Activated B cell treated with CpG ODN at 0.5 μM for 24 hours (primary cell): ENCODE results near the gene PRMT2. TPM values are rescaled to one million over a fixed set of nuclear protein-coding genes. Genes with fewer than 3 reads are reported as not detected.

Experiments
- ATAC-seq: fragments of 200-7000 bp; cut with Tn5 transposase; one replicate; pipeline ENCODE4 v1.10.0; 2021; ENCODE audit warnings: low read depth, mild to moderate bottlenecking, moderate library complexity
- CTCF ChIA-PET: fragments of 350-600 bp; sonication (Branson Sonifier 250); formaldehyde crosslinking; loops from one replicate; lab custom pipeline; 2021; ENCODE audit warnings: antibody characterized with exemption; lab: Charles Lee
- POLR2A ChIA-PET: fragments of 350-600 bp; sonication (Branson Sonifier 250); formaldehyde crosslinking; loops from one replicate; lab custom pipeline; 2021; ENCODE audit warnings: antibody characterized with exemption; lab: Charles Lee
- DNase-seq: peaks from one replicate; pipeline ENCODE4 v3.0.0; 2022
- H3K27ac Mint-ChIP-seq: one replicate; pipeline ENCODE4 v1.8.0; 2020; ENCODE audit warnings: mixed read lengths
- H3K27me3 Mint-ChIP-seq: one replicate; pipeline ENCODE4 v1.8.0; 2021; ENCODE audit warnings: mixed read lengths
- H3K36me3 Mint-ChIP-seq: one replicate; pipeline ENCODE4 v1.8.0; 2021; ENCODE audit warnings: low read depth, mixed read lengths
- H3K4me1 Mint-ChIP-seq: one replicate; pipeline ENCODE4 v1.8.0; 2021; ENCODE audit warnings: mixed read lengths
- H3K4me3 Mint-ChIP-seq: one replicate; pipeline ENCODE4 v1.8.0; 2020; ENCODE audit warnings: mild to moderate bottlenecking, mixed read lengths
- H3K9me3 Mint-ChIP-seq: one replicate; pipeline ENCODE4 v1.8.0; 2020; ENCODE audit warnings: mixed read lengths
- intact Hi-C: fragments of 100-400 bp; cut with micrococcal nuclease; formaldehyde crosslinking; loops from one replicate; pipeline ENCODE4 v1.15.1; 2024
- total RNA-seq: library from RNA; stranded (reverse); gene quantifications from 2 replicates; pipeline ENCODE4 v1.2.3, GENCODE V29; 2022
- TF ChIP-seq, protein P1 (sequence below): fragments of 200-600 bp; IDR thresholded peaks from one replicate; pipeline ENCODE4 v1.8.0; 2022; ENCODE audit warnings: antibody characterized with exemption, mild to moderate bottlenecking

PRMT2 gene
- total RNA-seq, 1 donor from 2014 or later, result 48.5 TPM

DNA sequence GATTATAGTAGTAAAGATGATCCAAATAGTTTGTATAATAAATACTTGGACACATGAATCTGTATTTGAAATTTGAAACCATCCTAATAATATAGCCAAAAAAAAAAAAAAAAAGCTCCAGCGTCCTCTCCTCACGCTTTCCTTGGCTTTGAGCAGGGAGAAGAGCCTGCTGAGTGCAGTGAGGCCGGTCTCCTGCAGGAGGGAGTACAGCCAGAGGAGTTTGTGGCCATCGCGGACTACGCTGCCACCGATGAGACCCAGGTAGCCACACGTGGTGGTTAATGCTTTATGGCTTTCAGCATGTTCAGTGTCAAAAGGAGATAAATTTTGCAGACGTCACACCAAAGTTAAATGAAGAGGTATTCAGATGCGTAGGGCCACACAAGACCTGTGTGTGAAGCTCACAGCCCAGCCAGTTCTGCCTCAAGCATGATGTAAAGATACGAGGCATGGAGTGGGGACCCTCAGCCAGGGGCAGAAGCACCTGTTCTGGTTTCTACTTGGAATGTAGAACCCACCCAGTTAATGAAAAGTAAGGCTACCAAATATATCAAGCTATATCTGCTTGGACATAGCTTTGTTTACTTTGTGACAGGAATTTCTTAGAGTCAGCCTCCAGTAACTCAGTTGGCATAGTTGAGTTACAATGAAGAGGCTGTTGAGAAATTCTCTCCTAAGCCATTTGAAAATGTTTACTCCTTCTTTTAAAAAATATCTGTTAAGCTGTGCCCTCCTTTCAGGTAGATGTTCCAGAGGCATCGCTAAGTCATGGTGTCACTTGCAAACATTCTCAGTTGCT lies 8.1 kb downstream of the PRMT2 start:
- DNase-seq, result no peak
- ChIA-PET CTCF (no interaction called here), POLR2A (no interaction called here)
- intact Hi-C loops, result no loop called here
- H3K4me1 Mint-ChIP-seq, result peaks cover 14% of the 10 kb centered on the region
- no peak overlapping the region for H3K4me3 Mint-ChIP-seq
- no peak overlapping the region for H3K27ac Mint-ChIP-seq
- H3K27me3 Mint-ChIP-seq, result no peaks in the 10 kb centered on the region
- no peak for ATAC-seq
- peaks cover 75% of the 10 kb centered on the region for H3K36me3 Mint-ChIP-seq
- no peaks in the 10 kb centered on the region for H3K9me3 Mint-ChIP-seq
- TF ChIP-seq, protein P1, sequence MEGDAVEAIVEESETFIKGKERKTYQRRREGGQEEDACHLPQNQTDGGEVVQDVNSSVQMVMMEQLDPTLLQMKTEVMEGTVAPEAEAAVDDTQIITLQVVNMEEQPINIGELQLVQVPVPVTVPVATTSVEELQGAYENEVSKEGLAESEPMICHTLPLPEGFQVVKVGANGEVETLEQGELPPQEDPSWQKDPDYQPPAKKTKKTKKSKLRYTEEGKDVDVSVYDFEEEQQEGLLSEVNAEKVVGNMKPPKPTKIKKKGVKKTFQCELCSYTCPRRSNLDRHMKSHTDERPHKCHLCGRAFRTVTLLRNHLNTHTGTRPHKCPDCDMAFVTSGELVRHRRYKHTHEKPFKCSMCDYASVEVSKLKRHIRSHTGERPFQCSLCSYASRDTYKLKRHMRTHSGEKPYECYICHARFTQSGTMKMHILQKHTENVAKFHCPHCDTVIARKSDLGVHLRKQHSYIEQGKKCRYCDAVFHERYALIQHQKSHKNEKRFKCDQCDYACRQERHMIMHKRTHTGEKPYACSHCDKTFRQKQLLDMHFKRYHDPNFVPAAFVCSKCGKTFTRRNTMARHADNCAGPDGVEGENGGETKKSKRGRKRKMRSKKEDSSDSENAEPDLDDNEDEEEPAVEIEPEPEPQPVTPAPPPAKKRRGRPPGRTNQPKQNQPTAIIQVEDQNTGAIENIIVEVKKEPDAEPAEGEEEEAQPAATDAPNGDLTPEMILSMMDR, result no peak

DNA sequence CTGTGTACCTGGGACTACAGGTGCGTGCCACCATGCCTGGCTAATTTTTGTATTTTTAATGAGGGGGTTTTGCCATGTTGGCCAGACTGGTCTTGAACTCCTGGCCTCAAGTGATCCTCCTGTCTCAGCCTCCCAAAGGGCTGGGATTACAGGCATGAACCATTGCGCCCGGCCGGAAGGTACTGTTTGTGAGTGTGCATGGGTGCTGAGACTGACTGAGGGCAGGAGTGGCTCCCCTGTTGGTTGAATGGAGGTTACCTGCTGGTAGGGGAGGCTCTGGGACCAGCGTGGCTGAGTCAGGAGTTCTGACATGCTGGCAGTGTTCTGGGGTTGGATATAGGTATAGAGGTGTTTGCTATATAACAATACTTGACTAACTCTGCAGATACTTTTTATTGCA lies 10.4 kb downstream of the PRMT2 start:
- CTCF ChIA-PET, result no interaction called here
- H3K4me3 Mint-ChIP-seq, result no peak overlapping the region
- TF ChIP-seq, protein P1, result no peak
- no peaks in the 10 kb centered on the region for H3K27me3 Mint-ChIP-seq
- DNase-seq (no peak), ATAC-seq (no peak)
- H3K36me3 Mint-ChIP-seq, result peaks cover 87% of the 10 kb centered on the region
- POLR2A ChIA-PET, result no interaction called here
- no peaks in the 10 kb centered on the region for H3K9me3 Mint-ChIP-seq
- H3K27ac Mint-ChIP-seq, result no peak overlapping the region
- intact Hi-C loops, result no loop called here
- H3K4me1 Mint-ChIP-seq, result no peaks in the 10 kb centered on the region

DNA sequence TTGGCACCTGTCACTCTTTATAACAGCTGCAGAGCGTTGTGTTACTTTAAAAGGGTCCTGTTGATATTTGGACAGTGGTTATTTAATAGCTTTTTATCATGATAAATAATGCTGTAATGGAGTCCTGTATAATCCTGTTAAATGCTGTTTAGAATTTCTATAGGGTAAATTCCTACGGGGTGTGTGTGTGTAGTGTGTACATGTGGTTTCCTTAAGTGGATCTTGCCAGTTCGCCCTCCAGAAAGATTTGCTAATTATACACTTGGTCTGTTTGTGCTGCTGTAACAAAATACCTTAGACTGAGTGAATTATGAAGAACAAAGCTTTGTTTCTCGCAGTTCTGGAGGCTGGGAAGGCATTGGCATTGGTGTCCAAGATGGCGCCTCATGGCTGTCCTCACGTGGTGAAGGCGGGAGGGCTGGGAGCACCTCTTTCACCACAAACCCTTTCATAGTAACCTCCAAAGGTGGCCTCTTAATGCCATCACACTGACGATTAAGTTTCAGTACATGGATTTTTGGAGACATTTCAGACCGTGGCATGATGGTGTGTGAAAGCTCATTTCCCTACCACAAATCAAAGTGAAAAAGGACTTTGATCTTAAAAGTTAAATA lies 11.2 kb downstream of the PRMT2 start:
- Mint-ChIP-seq H3K27me3 (no peaks in the 10 kb centered on the region), H3K4me1 (no peaks in the 10 kb centered on the region), H3K4me3 (no peak overlapping the region), H3K27ac (no peak overlapping the region), H3K9me3 (no peaks in the 10 kb centered on the region), H3K36me3 (peaks cover 87% of the 10 kb centered on the region)
- intact Hi-C loops, result no loop called here
- DNase-seq (no peak), ATAC-seq (no peak)
- ChIA-PET CTCF (no interaction called here), POLR2A (no interaction called here)
- TF ChIP-seq, protein P1, result no peak

DNA sequence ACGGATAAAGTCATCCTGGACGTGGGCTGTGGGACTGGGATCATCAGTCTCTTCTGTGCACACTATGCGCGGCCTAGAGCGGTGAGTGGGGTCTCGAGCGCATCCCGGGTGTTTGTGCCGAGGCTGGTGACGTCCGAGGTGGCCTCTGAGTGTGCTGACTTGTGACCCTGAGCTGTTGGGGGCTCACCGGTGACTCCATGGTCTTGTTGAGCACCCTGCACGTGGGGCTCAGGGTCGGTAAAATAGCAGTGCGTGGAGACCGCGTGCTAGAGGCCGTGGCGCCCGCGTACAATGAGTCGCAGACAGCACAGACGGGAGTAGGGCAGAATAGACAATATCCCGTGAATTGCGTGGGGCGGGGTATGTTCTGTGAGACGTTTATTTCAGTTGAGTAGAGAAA lies 13.1 kb downstream of the PRMT2 start:
- TF ChIP-seq, protein P1, result no peak

DNA sequence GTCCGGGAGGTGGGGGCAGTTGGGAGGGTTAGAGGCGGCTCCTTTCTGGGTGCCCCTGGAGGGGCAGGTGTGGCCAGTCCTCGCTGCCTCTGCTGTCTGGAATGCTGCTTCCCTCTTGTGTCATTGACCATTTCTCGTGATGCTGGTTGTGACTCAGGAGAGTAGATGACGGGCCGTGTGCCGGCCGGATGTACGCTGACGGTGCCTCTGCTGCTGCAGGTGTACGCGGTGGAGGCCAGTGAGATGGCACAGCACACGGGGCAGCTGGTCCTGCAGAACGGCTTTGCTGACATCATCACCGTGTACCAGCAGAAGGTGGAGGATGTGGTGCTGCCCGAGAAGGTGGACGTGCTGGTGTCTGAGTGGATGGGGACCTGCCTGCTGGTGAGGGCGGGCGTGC lies 13.9 kb downstream of the PRMT2 start:
- no peak for DNase-seq
- Mint-ChIP-seq H3K27ac (no peak overlapping the region), H3K9me3 (no peaks in the 10 kb centered on the region), H3K36me3 (peaks cover 97% of the 10 kb centered on the region), H3K4me3 (no peak overlapping the region), H3K27me3 (no peaks in the 10 kb centered on the region), H3K4me1 (no peaks in the 10 kb centered on the region)
- no peak for ATAC-seq
- POLR2A ChIA-PET, result no interaction called here
- intact Hi-C loops, result no loop called here
- CTCF ChIA-PET, result no interaction called here
- TF ChIP-seq, protein P1, result no peak

More for the DNA sequence above, 13.1 kb downstream of the PRMT2 start:
- ATAC-seq, result no peak
- no peak for DNase-seq
- Mint-ChIP-seq H3K36me3 (peaks cover 97% of the 10 kb centered on the region), H3K4me3 (no peak overlapping the region), H3K9me3 (no peaks in the 10 kb centered on the region), H3K4me1 (no peaks in the 10 kb centered on the region), H3K27ac (no peak overlapping the region), H3K27me3 (no peaks in the 10 kb centered on the region)
- ChIA-PET CTCF (no interaction called here), POLR2A (no interaction called here)
- intact Hi-C loops, result no loop called here
